ENCODE results near the gene UFM1.

- TF ChIP-seq, protein P1, sequence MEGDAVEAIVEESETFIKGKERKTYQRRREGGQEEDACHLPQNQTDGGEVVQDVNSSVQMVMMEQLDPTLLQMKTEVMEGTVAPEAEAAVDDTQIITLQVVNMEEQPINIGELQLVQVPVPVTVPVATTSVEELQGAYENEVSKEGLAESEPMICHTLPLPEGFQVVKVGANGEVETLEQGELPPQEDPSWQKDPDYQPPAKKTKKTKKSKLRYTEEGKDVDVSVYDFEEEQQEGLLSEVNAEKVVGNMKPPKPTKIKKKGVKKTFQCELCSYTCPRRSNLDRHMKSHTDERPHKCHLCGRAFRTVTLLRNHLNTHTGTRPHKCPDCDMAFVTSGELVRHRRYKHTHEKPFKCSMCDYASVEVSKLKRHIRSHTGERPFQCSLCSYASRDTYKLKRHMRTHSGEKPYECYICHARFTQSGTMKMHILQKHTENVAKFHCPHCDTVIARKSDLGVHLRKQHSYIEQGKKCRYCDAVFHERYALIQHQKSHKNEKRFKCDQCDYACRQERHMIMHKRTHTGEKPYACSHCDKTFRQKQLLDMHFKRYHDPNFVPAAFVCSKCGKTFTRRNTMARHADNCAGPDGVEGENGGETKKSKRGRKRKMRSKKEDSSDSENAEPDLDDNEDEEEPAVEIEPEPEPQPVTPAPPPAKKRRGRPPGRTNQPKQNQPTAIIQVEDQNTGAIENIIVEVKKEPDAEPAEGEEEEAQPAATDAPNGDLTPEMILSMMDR (IDR thresholded peaks at IDR 0.05 in 4 of 5, conservative IDR thresholded peaks at IDR 0.05 in 1 of 5), result no peak
- TF ChIP-seq POLR2A (IDR thresholded peaks at IDR 0.05), result no peak
These were observed 12.1 kb downstream of the UFM1 start for GRCh38 chr13:38361542-38362262.

All from gastrocnemius medialis (tissue), 4 donors.